GM12864 (cell line): ENCODE data around the gene TMEM259.

ENCODE experiments used
- DNase-seq: peaks from one replicate; pipeline ENCODE4 v3.0.0-alpha.2; 2011; ENCODE audit warnings: low read depth
- H3K4me3 ChIP-seq: 2 replicates; pipeline ENCODE4 v1.5.1; 2011; ENCODE audit warnings: mild to moderate bottlenecking, low read depth, low read length, control low read depth
- TF ChIP-seq, protein P1 (sequence below): IDR thresholded peaks from 2 replicates; pipeline ENCODE4 v1.5.1; 2011; ENCODE audit warnings: low read depth, mild to moderate bottlenecking, moderate library complexity, low read length, control low read depth, inconsistent platforms; ENCODE audit errors: missing control alignments

Gene TMEM259

DNA sequence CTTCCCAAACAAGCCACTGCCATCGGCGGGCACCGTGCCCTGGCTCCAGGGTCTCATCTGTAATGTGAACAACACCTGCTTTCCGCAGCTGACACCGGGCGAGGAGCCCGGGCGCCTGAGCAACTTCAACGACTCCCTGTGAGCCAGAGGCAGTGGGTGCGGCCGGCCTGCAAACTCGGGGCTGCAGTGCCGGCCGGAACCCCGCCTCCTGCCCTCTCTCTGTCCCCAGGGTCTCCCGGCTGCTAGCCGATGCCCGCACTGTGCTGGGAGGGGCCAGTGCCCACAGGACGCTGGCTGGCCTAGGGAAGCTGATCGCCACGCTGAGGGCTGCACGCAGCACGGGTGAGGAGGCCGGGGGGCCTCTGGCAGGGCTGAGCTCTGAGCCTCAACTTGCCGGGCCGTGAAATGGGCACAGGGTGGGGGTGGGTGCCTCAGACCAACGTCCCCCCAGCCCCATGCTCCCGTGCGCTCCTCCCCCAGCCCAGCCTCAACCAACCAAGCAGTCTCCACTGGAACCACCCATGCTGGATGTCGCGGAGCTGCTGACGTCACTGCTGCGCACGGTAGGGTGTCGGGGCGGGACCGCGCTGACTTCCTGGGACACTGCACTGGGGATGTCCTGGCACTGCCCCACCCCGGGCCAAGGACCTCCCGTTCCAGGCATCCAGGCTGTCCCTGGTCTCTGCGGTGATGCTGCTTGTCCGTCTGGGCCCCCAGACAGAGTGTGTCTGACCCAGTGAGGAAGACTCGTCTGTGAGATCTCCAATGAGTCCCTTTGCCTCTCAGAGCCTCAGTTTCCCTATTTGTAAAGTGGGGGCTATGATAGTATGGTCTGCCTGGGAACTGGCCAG, 21.1 kb upstream of the TMEM259 start:
- H3K4me3 ChIP-seq, result no peak overlapping the region
- DNase-seq, result no peak
- TF ChIP-seq, protein P1, sequence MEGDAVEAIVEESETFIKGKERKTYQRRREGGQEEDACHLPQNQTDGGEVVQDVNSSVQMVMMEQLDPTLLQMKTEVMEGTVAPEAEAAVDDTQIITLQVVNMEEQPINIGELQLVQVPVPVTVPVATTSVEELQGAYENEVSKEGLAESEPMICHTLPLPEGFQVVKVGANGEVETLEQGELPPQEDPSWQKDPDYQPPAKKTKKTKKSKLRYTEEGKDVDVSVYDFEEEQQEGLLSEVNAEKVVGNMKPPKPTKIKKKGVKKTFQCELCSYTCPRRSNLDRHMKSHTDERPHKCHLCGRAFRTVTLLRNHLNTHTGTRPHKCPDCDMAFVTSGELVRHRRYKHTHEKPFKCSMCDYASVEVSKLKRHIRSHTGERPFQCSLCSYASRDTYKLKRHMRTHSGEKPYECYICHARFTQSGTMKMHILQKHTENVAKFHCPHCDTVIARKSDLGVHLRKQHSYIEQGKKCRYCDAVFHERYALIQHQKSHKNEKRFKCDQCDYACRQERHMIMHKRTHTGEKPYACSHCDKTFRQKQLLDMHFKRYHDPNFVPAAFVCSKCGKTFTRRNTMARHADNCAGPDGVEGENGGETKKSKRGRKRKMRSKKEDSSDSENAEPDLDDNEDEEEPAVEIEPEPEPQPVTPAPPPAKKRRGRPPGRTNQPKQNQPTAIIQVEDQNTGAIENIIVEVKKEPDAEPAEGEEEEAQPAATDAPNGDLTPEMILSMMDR, result no peak

DNA sequence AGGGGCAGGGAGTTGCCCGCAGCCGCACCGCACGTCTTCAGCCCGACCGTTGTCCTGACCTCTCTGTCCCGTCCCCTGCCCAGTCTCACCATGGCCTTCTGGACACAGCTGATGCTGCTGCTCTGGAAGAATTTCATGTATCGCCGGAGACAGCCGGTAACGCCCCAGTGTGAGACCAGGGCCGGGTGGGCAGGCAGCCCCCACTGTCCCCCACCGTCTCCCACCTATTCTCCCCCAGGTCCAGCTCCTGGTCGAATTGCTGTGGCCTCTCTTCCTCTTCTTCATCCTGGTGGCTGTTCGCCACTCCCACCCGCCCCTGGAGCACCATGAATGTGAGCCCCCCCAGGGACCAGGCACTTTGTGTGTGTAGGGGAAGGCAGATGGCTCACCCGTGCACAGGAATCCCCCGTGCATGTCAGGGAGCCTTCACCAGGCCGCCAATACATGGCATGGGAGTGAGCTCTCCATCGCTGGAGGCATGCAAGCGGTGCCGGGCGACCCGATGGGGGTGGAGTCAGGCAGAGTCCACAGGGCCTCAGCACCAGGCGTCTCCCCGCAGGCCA, 20.4 kb upstream of the TMEM259 start:
- no peak for DNase-seq
- H3K4me3 ChIP-seq, result peak overlapping the region; percentile 86

DNA sequence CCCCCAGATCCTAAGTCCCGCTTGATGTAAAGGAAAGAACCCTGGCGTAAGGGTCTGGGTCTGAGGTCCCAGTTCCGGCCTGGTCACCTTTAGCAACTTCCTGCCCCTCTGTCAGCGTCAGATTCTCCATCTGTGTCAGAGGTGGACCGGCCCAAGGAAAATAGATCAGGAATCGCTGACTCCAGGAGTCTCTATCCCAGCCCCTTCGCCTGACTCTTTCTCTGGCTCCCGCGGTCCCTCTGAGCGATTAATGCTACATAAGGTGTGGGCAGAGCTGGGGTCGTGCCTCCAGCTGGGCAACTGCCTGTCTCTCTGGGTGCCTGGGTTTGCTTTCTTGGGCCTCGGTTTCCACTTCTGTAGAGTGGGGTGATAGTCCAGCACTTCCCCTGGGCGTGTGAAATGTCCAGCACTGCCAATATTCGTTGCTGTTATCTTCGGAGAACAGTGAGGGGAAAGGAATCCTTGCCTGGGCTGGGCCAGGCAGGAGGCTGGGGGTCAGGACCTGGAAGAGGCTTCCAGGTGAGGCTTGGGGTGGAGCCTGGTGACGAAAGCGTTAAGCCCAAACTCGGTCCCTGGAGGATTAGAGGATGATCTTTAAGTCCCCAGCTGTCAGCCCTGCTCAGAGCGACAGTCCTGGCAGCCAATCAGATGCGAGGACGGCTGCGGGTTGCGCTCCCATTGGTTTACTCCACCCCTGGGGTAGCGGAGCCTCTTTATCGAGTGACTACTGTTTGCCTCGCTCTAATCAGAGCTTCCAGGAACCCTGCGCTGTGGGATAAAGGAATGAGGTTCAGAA, 19.8 kb upstream of the TMEM259 start:
- peak; percentile 94 for DNase-seq
- TF ChIP-seq, protein P1, result no peak
- peak overlapping the region; percentile 86 for H3K4me3 ChIP-seq

More for the DNA sequence above, 20.4 kb upstream of the TMEM259 start:
- TF ChIP-seq, protein P1, result no peak

DNA sequence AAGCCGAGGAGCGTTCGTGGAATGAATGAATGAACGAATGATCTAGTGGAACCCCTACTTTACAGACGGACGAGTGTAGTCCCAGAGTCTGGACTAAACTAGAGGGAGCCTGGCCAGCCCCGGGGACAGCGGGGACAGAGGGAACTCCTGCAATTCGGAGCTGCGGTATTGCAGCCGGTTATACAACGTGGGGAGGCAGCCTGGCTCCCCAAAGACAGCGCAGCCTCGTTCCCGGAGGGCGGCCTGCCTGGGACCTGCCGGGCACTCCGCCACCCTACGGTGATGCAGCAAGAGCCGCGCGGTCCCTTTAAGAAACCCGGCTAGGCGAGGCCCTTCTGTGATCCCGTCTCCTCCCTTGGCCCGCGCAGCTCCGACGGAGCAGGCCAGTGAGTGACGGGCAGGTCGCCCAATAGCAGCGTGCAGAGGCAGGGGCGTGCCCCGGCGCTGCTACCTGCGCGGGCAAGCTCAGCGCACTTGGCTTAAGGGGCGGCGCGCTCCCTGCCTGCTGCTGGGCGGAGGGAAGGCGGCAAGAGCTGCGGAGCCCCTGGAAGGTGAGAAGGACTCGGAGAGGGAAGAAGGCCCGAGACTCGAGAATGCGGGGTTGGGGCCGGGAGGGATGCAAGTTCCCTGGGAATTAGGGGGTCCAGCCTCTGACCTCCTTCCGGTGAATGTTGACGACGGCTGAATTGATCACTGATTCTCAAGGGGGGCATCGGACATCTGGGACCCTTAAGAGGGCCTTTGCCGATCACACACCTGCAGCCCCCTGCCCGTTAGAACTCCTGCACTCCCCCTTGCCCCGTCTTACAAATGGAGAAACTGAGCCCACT, 18.9 kb upstream of the TMEM259 start, which contains the start of gene ABCA7:
TSS of gene ABCA7 (plus strand) at position 462 of the 830 bp plus-strand sequence. CDS start 1,255 bp downstream, outside the sequence.
- TF ChIP-seq, protein P1, result no peak
- peak within 1 kb of the TSS; percentile 86 for H3K4me3 ChIP-seq
- peak; percentile 95 for DNase-seq

DNA sequence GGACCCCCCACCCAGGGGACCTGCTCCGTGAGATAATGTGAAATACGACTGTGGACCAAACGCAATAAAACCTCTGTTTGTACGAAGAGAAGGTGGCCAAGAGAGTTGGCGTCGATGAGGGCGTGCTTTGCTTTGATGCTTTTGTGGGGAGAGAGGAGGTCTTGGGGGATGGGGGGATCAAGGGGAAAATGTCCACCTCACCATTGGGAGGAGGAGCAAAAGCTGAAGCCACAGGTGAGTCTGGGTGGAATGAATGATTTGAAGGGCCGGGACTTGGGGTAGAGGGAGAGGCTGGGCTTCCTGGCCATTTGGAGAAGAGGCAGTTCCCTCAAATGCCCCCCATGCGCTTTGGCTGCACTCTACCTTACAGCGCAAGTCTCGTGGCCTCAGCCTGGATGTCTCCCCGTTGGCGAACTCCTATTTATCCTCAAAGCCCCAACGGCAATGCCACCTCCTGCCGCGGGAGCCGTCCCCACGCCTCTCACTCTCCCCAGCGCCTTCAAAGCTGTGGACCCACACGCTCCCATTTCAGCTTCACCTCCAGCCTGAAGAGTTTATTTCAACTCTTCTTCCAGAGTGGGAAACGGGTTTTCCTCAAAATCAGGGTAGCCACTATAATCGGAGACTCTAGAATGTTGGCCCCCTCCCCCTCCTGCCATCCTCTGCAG, 18.2 kb upstream of the TMEM259 start:
- peak overlapping the region; percentile 86 for H3K4me3 ChIP-seq
- TF ChIP-seq, protein P1, result no peak
- no peak for DNase-seq
